Measurements from ENCODE around the gene CCDC127.

GRCh38 chr5:157126-157715 is 60.7 kb downstream of the CCDC127 start:
- no peak for TF ChIP-seq CTCF (conservative IDR thresholded peaks at IDR 0.05; ENCODE audit: low read depth, low read length)
- no peak for TF ChIP-seq EZH2phosphoT487 (IDR thresholded peaks at IDR 0.05; ENCODE audit: borderline replicate concordance, low read length)
